Esophagus (tissue), 2 donors: ENCODE data around the gene LRRC4. TPM values are rescaled to one million over a fixed set of nuclear protein-coding genes. Genes with fewer than 3 reads are reported as not detected.

Experiments
- H3K27ac ChIP-seq, 2 donors: one replicate each; pipeline ENCODE4 v1.5.1; 2013; ENCODE audit warnings: low read depth in 2 of 2, mild to moderate bottlenecking in 2 of 2, inconsistent platforms in 1 of 2, low read length in 1 of 2, moderate library complexity in 1 of 2
- H3K27me3 ChIP-seq, 2 donors: one replicate each; pipeline ENCODE4 v1.6.1; 2013; ENCODE audit warnings: low read length in 2 of 2, control low read depth in 1 of 2, mild to moderate bottlenecking in 1 of 2; ENCODE audit not compliant: insufficient read depth in 2 of 2, control insufficient read depth in 1 of 2
- H3K36me3 ChIP-seq, 2 donors: one replicate each; pipeline ENCODE4 v1.6.1; 2013; ENCODE audit warnings: low read length in 1 of 2; ENCODE audit not compliant: control insufficient read depth in 2 of 2, insufficient read depth in 2 of 2
- H3K4me1 ChIP-seq, 2 donors: one replicate each; pipeline ENCODE4 v1.6.1; 2013; ENCODE audit warnings: low read length in 1 of 2; ENCODE audit not compliant: control insufficient read depth in 2 of 2, insufficient read depth in 2 of 2
- H3K4me3 ChIP-seq, 2 donors: one replicate each; pipeline ENCODE4 v1.5.1; 2013; ENCODE audit warnings: low read length in 2 of 2, mild to moderate bottlenecking in 2 of 2, low read depth in 1 of 2, moderate library complexity in 1 of 2
- H3K9me3 ChIP-seq, 2 donors: one replicate each; pipeline ENCODE4 v1.6.1; 2013; ENCODE audit warnings: mild to moderate bottlenecking in 2 of 2, low read depth in 1 of 2, low read length in 1 of 2, moderate library complexity in 1 of 2; ENCODE audit not compliant: control insufficient read depth in 2 of 2, insufficient read depth in 1 of 2
- WGBS, 2 donors: extraction: QIAGEN DNeasy Blood & Tissue Kit; methylation state at CpG; one replicate each; pipeline ENCODE4 v1.1.7; 2013; 5-methylcytosine and 5-hydroxymethylcytosine counted together
- polyA plus RNA-seq, 2 donors: library from polyadenylated mRNA; stranded (reverse); fragments of 200-250 nt; gene quantifications; one replicate each; pipeline ENCODE4 v1.2.3, GENCODE V29; 2013
- donor health status: healthy with polysubstance abuse.
- donor health status: Bipolar disorder and iron deficiency.

Gene LRRC4
- polyA plus RNA-seq, 2 donors, result 1.9 to 2.1 TPM

- Histone ChIP-seq H3K4me3 (no peak overlapping the region), H3K4me1 (peaks cover 3 to 15% of the 10 kb centered on the region in 2 donors), H3K9me3 (no peaks in the 10 kb centered on the region), H3K27me3 (no peaks in the 10 kb centered on the region), H3K36me3 (peaks cover 0 to 11% of the 10 kb centered on the region in 2 donors), H3K27ac (no peak overlapping the region)
- WGBS, 2 donors, result 81 to 91% methylated on average over 2 of the region's 2 CpGs
These were observed 5.4 kb downstream of the LRRC4 start for GRCh38 chr7:128025819-128026218.

- Histone ChIP-seq H3K27me3 (no peaks in the 10 kb centered on the region), H3K9me3 (no peaks in the 10 kb centered on the region), H3K36me3 (peaks cover 0 to 10% of the 10 kb centered on the region in 2 donors), H3K4me3 (no peak overlapping the region), H3K27ac (no peak overlapping the region), H3K4me1 (peaks cover under 1 to 11% of the 10 kb centered on the region in 2 donors)
- WGBS, 2 donors, result 70 to 74% methylated on average over 6 of the region's 6 CpGs
These were observed 5.9 kb downstream of the LRRC4 start for GRCh38 chr7:128025380-128025779.

- no peak overlapping the region for H3K27ac ChIP-seq
- 95% methylated on average over 3 of the region's 3 CpGs for whole genome bisulfite sequencing, 2 donors
- no peaks in the 10 kb centered on the region for H3K27me3 ChIP-seq
- no peaks in the 10 kb centered on the region for H3K9me3 ChIP-seq
- peaks cover 0 to 6% of the 10 kb centered on the region in 2 donors for H3K4me1 ChIP-seq
- no peak overlapping the region for H3K4me3 ChIP-seq
- peaks cover 0 to 5% of the 10 kb centered on the region in 2 donors for H3K36me3 ChIP-seq
These were observed 7.1 kb downstream of the LRRC4 start for GRCh38 chr7:128024151-128024550.

- Histone ChIP-seq H3K36me3 (no peaks in the 10 kb centered on the region), H3K9me3 (no peaks in the 10 kb centered on the region), H3K27ac (no peak overlapping the region), H3K27me3 (no peaks in the 10 kb centered on the region), H3K4me3 (no peak overlapping the region), H3K4me1 (peaks cover 0 to 8% of the 10 kb centered on the region in 2 donors)
- 75% methylated on average over 6 of the region's 6 CpGs for WGBS, 2 donors
These were observed 8.4 kb downstream of the LRRC4 start for GRCh38 chr7:128022631-128023532.

GRCh38 chr7:128021366-128021765 lies 9.9 kb downstream of the LRRC4 start:
- 52 to 64% methylated on average over 2 of the region's 2 CpGs for WGBS, 2 donors
- Histone ChIP-seq H3K36me3 (no peaks in the 10 kb centered on the region), H3K27ac (peak overlapping the region; percentile 49 to 67), H3K9me3 (no peaks in the 10 kb centered on the region), H3K4me1 (peaks cover 0 to 15% of the 10 kb centered on the region in 2 donors), H3K4me3 (no peak overlapping the region), H3K27me3 (no peaks in the 10 kb centered on the region)

- Histone ChIP-seq H3K27me3 (no peaks in the 10 kb centered on the region), H3K36me3 (no peaks in the 10 kb centered on the region), H3K4me3 (no peak overlapping the region), H3K9me3 (no peaks in the 10 kb centered on the region), H3K4me1 (peaks cover 0 to 15% of the 10 kb centered on the region in 2 donors), H3K27ac (no peak overlapping the region)
- 91 to 97% methylated on average over 6 of the region's 6 CpGs for WGBS, 2 donors
These were observed 11.1 kb downstream of the LRRC4 start for GRCh38 chr7:128020159-128020558.

- no peaks in the 10 kb centered on the region for H3K9me3 ChIP-seq
- no peak overlapping the region for H3K27ac ChIP-seq
- no peak overlapping the region for H3K4me3 ChIP-seq
- 92 to 93% methylated on average over 3 of the region's 3 CpGs for WGBS, 2 donors
- no peaks in the 10 kb centered on the region for H3K27me3 ChIP-seq
- H3K36me3 ChIP-seq, result no peaks in the 10 kb centered on the region
- H3K4me1 ChIP-seq, result peaks cover 0 to 19% of the 10 kb centered on the region in 2 donors
These were observed 11.9 kb downstream of the LRRC4 start for GRCh38 chr7:128019288-128019687.

GRCh38 chr7:128017862-128018845 lies 13.1 kb downstream of the LRRC4 start:
- 59 to 65% methylated on average over 8 of the region's 8 CpGs for WGBS, 2 donors
- peak overlapping the region; percentile 52 to 78 for H3K27ac ChIP-seq
- no peaks in the 10 kb centered on the region for H3K27me3 ChIP-seq

GRCh38 chr7:128017460-128017859 lies 13.8 kb downstream of the LRRC4 start:
- Histone ChIP-seq H3K27me3 (no peaks in the 10 kb centered on the region), H3K27ac (peak overlapping the region; percentile 52 to 78), H3K36me3 (peaks cover 2% of the 10 kb centered on the region in 2 donors), H3K4me1 (peaks cover 0 to 19% of the 10 kb centered on the region in 2 donors), H3K9me3 (no peaks in the 10 kb centered on the region), H3K4me3 (no peak overlapping the region)
- 59 to 64% methylated on average over 6 of the region's 6 CpGs for WGBS, 2 donors

More at GRCh38 chr7:128017862-128018845, 13.1 kb downstream of the LRRC4 start:
- Histone ChIP-seq H3K9me3 (no peaks in the 10 kb centered on the region), H3K36me3 (no peaks in the 10 kb centered on the region), H3K4me1 (peaks cover 0 to 19% of the 10 kb centered on the region in 2 donors), H3K4me3 (no peak overlapping the region)
